Stimulated activated CD8-positive, alpha-beta memory T cell treated with anti-CD3 and anti-CD28 coated beads, Interleukin-7, amount 100 ng/mL, for 24 hours (primary cell): ENCODE measurements around the gene CRTAC1.
"Not testable (repeated sequence)": the region's sequence is repeated elsewhere in the genome, so short reads cannot be mapped to it uniquely, and the experiment has no call there.

Experiments
- DNase-seq: peaks from one replicate; pipeline ENCODE4 v3.0.0-alpha.2; 2020; ENCODE audit warnings: low read depth

Gene CRTAC1

GRCh38 chr10:97842656-97843280, 187.7 kb downstream of the CRTAC1 start:
- DNase-seq = no peak

- DNase-seq = not testable (repeated sequence)
These were observed 188.3 kb downstream of the CRTAC1 start for GRCh38 chr10:97842114-97842513.

GRCh38 chr10:97841166-97841565, 189.3 kb downstream of the CRTAC1 start:
- DNase-seq = not testable (repeated sequence)

- DNase-seq = no peak
These were observed 192.3 kb downstream of the CRTAC1 start for GRCh38 chr10:97838091-97838490.

- DNase-seq = no peak
These were observed 194.0 kb downstream of the CRTAC1 start for GRCh38 chr10:97836446-97836845.

GRCh38 chr10:97831259-97831658, 199.2 kb downstream of the CRTAC1 start:
- DNase-seq = no peak

GRCh38 chr10:97830064-97830463, 200.4 kb downstream of the CRTAC1 start:
- DNase-seq = no peak

GRCh38 chr10:97828721-97829120, 201.7 kb downstream of the CRTAC1 start:
- DNase-seq = no peak

- DNase-seq = no peak
These were observed 202.6 kb downstream of the CRTAC1 start for GRCh38 chr10:97827702-97828291.

GRCh38 chr10:97826892-97827291, 203.5 kb downstream of the CRTAC1 start:
- no peak for DNase-seq

- DNase-seq = no peak
These were observed 205.2 kb downstream of the CRTAC1 start for GRCh38 chr10:97825020-97825760.

- DNase-seq = no peak
These were observed 206.7 kb downstream of the CRTAC1 start for GRCh38 chr10:97823734-97824133.

- DNase-seq = no peak
These were observed 208.1 kb downstream of the CRTAC1 start for GRCh38 chr10:97822261-97822687.

- no peak for DNase-seq
These were observed 208.9 kb downstream of the CRTAC1 start for GRCh38 chr10:97821308-97822038.

- no peak for DNase-seq
These were observed 210.2 kb downstream of the CRTAC1 start for GRCh38 chr10:97820096-97820704.

- DNase-seq = no peak
These were observed 211.8 kb downstream of the CRTAC1 start for GRCh38 chr10:97818572-97818971.

- no peak for DNase-seq
These were observed 213.8 kb downstream of the CRTAC1 start for GRCh38 chr10:97816609-97817008.
